Epidermal melanocyte (primary cell): ENCODE measurements around the gene ANGPTL3.
"Not testable (repeated sequence)": the region's sequence is repeated elsewhere in the genome, so short reads cannot be mapped to it uniquely, and the experiment has no call there.

Experiments
- DNase-seq: peaks from one replicate; pipeline ENCODE4 v3.0.0; 2011; ENCODE audit warnings: low spot score; ENCODE audit not compliant: insufficient read length

ANGPTL3 gene, protein sequence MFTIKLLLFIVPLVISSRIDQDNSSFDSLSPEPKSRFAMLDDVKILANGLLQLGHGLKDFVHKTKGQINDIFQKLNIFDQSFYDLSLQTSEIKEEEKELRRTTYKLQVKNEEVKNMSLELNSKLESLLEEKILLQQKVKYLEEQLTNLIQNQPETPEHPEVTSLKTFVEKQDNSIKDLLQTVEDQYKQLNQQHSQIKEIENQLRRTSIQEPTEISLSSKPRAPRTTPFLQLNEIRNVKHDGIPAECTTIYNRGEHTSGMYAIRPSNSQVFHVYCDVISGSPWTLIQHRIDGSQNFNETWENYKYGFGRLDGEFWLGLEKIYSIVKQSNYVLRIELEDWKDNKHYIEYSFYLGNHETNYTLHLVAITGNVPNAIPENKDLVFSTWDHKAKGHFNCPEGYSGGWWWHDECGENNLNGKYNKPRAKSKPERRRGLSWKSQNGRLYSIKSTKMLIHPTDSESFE

DNA sequence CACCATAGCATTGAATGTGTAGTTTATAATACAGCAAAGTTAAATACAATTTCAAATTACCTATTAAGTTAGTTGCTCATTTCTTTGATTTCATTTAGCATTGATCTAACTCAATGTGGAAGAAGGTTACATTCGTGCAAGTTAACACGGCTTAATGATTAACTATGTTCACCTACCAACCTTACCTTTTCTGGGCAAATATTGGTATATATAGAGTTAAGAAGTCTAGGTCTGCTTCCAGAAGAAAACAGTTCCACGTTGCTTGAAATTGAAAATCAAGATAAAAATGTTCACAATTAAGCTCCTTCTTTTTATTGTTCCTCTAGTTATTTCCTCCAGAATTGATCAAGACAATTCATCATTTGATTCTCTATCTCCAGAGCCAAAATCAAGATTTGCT is at the start of gene ANGPTL3:
ANGPTL3 (plus strand) TSS at position 240 of the 400 bp plus-strand sequence; CDS start at position 287, 47 bp downstream.
- DNase-seq = no peak

DNA sequence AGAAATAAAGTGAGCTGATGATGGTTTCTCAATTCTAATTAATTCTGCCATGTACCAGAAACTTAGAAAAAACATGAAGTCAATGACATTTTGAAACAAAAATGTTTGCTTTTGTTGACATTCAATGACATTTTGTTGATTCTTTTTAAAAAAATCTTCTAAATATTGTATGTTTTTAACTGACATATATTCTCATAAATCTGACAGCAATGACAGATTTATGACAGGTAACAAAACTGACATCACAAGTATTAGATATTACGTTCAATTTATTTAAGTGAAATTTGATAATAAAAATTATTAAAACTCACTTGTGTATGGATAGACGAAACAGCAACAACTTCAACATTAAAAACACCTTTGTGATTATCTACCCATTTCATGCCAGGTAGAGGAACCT is 36.0 kb upstream of the ANGPTL3 start:
- DNase-seq = no peak

DNA sequence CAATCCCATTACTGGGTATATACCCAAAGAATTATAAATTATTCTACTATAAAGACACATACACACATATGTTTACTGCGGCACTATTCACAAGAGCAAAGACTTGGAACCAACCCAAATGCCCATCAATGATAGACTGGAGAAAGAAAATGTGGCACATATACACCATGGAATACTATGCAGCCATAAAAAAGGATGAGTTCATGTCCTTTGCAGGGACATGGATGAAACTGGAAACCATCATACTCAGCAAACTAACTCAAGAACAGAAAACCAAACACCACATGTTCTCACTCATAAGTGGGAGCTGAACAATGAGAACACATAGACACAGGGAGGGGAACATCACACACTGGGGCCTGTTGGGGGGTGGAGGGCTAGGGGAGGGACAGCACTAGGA is 30.1 kb upstream of the ANGPTL3 start:
- not testable (repeated sequence) for DNase-seq

DNA sequence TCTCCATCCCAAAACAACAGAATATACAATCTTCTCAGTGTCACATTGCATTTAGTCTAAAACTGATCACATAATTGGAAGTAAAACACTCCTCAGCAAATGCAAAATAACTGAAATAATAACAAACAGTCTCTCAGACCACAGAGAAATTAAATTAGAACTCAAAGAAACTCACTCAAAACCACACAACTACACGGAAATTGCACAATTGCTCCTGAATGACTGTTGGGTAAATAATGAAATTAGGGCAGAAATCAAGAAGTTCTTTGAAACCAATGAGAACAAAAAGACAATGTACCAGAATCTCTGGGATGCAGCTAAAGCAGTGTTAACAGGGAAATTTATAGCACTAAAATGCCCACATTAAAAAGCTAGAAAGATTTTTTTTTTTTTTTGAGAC is 29.4 kb upstream of the ANGPTL3 start:
- DNase-seq = not testable (repeated sequence)

DNA sequence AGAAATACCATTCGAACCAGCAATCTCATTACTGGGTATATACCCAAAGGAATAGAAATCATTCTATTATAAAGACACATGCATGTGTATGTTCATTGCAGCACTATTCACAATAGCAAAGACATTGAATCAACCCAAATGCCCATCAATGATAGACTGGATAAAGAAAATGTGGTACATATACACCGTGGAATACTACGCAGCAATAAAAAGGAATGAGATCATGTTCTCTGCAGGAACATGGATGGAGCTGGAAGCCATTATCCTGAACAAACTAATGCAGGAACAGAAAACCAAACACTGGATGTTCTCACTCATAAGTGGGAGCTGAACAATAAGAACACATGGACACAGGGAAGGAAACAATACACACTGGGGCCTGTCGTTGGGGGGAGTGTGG is 25.8 kb upstream of the ANGPTL3 start:
- not testable (repeated sequence) for DNase-seq

DNA sequence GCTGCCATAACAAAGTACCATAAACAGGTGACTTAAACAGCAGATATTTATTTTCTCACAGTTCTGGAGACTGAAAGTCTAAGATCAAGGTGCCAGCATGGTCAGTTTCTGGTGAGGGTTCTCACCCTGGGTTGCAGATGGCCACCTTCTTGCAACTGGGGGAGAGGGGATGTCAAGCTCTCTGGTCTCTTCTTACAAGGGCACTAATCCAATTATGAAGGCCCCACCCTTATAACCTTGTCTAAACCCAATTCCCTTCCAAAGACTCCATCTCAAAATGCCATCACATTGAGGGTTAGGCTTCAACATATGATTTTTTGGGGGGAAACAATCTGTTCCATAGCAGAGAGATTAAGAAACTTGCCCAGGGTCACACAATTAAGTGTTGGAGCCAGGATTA is 24.8 kb upstream of the ANGPTL3 start:
- no peak for DNase-seq

DNA sequence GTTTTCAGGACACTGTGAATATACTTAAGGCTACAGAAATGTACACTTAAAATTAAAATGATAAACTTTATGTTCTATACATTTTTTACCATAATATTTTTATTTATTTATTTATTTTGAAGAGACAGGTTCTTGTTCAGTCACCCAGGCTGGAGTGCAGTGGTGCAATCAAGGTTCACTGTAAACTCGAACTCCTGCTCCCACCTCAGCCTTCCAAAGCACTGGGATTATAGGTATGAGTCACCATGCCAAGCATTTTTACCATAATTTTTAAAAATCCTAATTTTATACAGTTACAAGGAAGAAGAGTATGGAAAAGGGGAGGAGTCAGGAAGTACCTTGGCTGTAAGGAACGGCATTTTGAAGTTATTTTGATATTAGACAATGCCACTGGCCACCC is 23.6 kb upstream of the ANGPTL3 start:
- no peak for DNase-seq

DNA sequence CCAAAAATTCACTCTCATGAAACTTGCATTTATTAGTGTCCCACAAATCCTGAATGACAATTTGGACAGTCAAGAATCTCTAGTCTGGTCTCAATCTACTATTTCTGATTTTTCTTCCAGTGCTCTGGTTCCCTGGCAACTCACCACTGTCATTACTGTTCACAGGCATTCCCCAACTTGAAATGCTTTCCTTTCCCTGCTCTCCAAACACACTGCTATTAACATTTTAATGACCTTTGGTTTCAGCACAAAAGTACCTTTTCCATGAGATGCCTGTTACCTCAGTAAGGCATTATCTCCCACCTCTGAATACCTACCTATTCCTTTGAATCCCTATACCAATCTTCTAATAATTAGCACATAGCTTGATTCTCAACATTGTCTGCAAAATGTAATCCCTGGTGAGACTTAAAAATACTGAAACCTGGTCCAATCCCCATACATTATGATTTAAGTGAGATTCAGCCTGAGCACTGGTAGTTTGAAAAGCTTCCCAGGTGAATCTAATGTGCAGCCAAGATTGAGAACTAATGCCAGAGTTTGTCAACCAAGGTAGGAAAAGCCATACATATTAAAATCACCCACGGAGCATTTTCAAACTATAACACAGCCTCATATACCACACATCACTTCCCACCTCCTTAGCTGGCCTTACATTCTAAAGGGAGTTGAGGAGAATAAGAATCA is 11.7 kb upstream of the ANGPTL3 start:
- no peak for DNase-seq

DNA sequence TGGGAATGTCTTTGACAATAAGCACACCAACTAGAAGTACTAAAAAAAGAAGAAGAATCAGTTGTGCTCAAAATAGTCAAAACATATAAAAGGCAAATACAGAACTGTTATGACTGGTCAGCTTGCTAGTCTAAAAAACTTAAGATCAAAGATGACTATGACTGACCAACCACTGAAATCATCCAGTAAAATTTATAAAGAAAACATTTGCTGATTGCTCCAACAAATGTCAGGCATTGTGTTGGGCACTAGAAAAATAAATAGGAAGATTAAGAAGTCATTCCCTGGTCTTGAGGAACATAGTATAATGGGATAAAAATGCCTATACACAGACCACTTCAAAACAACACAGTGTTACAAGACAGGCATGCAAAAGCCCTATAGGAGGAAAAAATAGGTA is 9.3 kb upstream of the ANGPTL3 start:
- no peak for DNase-seq

DNA sequence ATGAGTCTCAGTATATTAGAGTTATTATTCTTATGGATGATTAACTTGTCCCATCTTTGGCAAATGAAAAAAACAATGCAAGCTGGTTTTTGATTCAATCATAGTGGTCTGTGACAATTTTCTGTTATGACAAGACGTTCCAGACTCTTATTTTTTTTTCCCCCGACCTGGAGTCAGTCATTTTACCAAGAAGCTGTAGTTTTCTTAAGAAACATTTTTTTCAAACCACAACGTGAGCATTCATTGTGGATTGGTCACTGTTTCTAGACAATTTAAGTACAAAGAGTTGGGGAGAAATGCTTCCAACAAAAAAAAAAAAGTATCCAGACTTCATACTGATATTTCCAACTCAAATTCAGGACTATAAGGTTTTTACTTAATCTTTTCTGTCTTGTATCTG is 8.0 kb upstream of the ANGPTL3 start:
- no peak for DNase-seq

DNA sequence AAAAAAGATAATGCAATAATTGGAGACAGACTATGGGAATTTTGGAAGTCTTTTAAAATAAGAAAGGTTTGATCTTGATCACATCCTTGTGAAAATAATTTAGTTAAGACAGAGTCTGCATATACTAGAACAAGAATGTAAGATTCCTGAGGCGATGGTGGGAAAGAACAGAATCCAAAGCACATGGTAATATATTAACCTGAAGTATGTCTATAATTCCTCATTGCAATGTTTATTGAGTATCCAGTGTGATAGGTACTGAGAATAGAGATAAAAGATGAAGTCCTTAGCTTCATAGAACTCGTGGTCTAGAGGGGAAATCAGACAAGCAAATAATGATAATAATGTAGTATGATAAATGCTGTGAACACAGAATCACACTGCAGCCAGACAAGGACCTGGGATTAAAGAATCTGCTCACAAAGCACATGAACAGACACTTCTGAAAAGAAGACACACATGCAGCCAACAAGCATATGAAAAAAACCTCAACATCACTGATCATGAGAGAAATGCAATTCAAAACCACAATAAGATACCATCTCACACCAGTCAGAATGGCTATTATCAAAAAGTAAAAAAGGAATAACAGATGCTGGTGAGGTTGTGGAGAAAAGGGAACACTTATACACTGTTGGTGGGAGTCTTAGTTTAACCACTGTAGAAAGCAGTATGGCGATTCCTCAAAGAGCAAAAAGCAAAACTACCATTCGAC is 6.9 kb upstream of the ANGPTL3 start:
- DNase-seq = no peak

DNA sequence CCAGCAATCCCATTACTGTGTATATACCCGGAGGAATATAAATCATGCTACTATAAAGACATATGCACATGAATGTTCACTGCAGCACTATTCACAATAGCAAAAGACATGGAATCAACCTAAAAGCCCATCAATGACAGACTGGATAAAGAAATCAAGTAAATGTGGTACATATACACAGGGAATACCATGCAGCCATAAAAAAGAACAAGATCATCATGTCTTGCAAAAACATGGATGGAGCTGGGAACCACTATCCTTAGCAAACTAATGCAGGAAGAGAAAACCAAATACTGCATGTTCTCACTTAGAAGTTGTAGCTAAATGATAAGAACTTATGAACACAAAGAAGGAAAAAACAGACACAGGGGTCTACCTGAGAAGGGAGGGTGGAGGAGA is 6.4 kb upstream of the ANGPTL3 start:
- no peak for DNase-seq

DNA sequence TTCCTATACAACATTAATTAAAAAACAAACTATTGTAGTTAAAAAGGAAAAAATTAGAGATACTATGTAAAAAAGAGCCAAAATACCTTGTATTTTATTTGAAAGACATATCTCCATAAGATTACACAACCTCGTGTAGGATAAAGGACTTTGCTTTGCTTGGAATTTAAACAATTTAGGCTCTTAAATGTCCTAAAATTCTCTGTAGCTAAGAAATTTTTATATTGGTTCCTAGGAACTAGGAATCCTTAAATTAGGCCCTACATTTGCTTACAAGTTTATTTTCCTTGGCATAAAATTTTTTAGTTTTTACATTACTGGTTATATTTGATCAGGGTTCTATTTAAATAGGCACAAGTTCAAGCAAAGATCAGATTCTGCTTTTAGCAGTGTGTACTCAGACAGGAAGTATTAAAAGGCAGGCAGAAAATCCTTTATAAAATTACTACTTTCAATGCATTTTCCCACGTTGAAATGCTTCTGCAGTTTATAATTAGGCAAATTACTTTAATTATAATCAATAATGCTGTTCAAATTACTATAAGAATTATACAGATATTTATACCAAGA is 3.4 kb upstream of the ANGPTL3 start:
- no peak for DNase-seq

DNA sequence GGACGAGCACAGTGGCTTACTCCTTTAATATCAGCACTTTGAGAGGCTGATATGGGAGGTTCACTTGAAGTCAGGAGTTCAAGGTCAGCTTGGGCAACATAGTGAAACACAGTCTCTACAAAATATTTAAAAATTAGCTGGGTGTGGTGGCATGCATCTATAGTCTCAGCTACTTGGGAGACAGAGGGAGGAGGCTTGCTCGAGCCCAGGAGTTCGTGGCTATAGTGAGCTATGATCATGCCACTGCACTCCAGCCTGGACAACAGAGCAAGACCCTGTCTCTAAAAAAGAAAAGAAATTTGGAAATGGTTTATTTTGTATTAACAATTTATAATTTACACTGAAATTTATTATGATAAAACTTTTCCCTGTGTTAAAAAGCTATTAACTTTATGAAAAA is 1.7 kb upstream of the ANGPTL3 start:
- no peak for DNase-seq

DNA sequence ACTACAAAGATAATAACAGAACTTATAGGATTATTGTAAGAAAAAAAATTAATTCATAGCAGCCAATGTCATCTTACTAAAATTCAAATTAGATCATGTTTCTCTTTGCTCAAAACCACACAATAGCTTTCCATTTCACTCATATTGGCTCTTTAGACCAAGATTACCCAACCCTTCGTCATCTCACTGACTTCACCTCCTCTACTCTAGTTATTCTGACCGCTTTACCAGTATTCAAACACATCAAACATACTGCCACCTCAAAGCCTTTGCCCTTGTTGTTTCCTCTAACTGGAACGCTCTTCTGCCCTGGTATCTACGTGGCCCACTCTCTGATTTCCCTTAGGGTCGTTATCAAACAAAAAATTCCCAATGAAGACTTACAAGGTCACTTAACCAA is 1.7 kb downstream of the ANGPTL3 start:
- DNase-seq = no peak

DNA sequence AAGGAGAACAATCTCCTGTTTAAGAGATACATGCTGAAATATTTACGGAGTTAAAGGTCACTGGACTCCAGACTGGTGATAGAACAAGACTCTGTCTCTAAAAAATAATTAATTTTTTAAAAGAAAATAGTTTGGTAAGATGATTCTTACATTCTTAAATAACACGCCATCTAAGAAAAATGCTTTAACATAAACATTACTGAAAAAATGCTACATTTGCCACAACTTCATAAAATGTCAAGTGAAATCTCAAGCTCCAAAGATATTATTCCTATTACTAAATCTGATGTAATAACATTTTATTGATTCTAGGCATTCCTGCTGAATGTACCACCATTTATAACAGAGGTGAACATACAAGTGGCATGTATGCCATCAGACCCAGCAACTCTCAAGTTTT is 4.1 kb downstream of the ANGPTL3 start:
- DNase-seq = no peak

DNA sequence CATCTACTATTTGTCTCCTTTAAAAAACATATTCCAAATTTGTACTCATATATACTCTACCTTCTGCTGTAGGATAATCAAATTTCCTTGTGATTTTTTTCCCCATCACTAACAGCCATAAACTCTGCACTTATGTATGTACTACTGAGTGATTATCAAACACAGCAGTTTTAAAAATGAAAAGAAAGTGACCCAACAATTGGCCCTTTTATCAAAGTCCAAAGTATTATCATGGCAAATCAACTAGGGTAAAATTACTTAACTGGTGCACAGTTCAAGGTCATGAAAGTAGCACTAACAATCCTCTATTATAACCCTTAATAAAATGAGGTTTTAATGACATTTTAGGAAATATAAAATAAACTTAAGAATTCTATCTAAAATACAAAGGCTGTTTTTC is 11.6 kb downstream of the ANGPTL3 start:
- no peak for DNase-seq

DNA sequence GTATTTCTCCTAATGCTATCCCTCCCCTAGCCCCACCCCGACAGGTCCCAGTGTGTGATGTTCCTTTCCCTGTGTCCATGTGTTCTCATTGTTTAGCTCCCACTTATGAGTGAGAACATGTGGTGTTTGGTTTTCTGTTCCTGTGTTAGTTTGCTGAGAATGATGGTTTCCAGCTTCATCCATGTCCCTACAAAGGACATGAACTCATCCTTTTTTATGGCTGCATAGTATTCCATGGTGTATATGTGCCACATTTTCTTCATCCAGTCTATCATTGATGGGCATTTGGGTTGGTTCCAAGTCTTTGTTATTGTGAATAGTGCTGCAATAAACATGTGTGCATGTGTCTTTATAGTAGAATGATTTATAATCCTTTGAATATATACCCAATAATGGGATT is 13.3 kb downstream of the ANGPTL3 start:
- not testable (repeated sequence) for DNase-seq

DNA sequence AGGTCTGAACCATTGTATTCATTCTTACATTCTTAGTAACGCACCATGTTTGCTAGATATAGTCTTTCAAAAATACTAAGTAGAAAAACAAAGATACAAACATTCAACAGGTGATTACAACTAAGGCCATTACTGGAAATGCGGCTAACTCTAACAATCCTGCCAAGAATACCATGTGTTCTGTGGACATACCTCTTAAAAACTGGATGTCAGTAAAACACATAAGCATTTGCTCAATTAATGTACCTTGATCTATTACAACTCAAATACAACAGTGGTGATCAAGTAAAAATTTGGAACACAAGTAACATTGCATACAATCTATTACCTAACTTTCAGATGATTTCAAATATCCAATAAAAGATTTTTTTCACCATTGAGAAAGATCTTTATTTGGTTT is 15.4 kb downstream of the ANGPTL3 start:
- DNase-seq = no peak

DNA sequence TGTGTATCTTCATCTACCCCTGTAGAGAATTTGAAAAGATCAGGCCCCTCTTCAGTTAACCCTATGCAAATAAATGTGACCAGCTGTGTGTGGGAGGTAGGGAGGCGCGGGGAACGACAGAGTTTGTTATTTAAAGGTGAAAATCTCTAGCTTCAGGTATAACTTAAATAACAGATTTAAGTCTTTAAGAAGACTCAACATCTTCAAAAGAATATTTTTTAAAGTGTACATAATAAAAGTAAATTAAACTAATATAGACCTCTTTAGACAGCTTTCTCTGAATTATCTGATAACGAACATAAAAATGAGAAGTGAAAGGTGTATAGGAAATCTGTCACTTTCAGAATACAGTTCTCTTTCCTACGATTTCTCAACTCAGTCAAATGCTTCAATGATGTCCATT is 16.0 kb downstream of the ANGPTL3 start:
- no peak for DNase-seq

DNA sequence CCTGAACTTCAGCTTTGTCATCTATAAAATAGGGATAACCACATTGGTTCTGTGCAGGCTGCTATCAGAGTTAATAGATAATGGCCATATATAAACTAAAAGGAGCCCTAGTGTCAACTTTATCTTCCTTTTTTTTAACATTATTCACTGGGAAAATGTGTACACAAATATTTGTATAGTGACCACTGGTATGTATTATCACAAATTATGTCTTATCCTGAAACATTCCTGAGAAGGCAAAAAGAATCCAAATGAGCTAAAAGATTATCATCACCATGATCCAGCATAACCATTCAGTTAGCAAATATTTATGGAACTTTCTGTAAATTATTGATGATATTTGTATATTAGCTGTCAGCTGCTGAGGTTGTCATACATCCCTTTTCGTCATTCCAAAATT is 16.6 kb downstream of the ANGPTL3 start:
- no peak for DNase-seq

DNA sequence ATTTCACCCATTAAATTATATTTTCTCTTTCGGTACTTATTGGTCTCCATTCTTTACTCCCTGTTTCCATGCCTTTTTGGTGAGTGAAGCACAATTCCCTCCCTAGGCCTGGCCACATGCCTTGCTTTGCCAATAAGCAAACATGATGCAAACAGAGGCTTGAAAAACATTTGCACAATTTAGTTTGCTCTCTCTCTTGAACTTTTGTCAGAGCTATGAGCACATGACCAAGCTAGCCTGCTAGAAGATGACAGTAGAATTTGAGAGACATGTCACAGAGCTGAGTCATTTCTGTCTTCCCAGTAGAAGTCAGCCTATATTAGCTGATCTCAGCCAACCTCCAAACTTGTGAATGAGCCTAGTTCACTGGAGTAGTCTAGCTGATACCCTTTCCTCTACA is 24.6 kb downstream of the ANGPTL3 start:
- peak; percentile 15 for DNase-seq
